SK-N-SH (cell line): Measurements from ENCODE around the gene SYT13.

Experiments used
- CTCF ChIP-seq: fragments of 200-600 bp; sonication (generic); IDR thresholded peaks from 2 replicates; pipeline ENCODE4 v1.6.1; 2017; ENCODE audit warnings: antibody characterized with exemption, mild to moderate bottlenecking, moderate library complexity
- EZH2phosphoT487 ChIP-seq: fragments of 200-600 bp; sonication (generic); IDR thresholded peaks from 2 replicates; pipeline ENCODE4 v1.6.1; 2017; ENCODE audit warnings: low read depth, mixed run types, mild to moderate bottlenecking, antibody characterized with exemption, moderate library complexity, borderline replicate concordance
- FOXJ3 ChIP-seq: sonication (generic); formaldehyde crosslinking; IDR thresholded peaks from 2 replicates; pipeline ENCODE4 v1.5.1; 2020; ENCODE audit warnings: mild to moderate bottlenecking, missing genetic modification reagents
- FOXM1 ChIP-seq: IDR thresholded peaks from 2 replicates; pipeline ENCODE4 v1.4.0; 2012; ENCODE audit warnings: low read depth, mild to moderate bottlenecking
- MAX ChIP-seq: IDR thresholded peaks from 2 replicates; pipeline ENCODE4 v1.4.0; 2012; ENCODE audit warnings: low read depth
- RAD21 ChIP-seq: IDR thresholded peaks from 2 replicates; pipeline ENCODE4 v1.6.1; 2012; ENCODE audit warnings: mild to moderate bottlenecking, low read length
- SIN3A ChIP-seq: IDR thresholded peaks from 2 replicates; pipeline ENCODE4 v1.6.1; 2012; ENCODE audit warnings: low read depth, mild to moderate bottlenecking, low read length, moderate library complexity, borderline replicate concordance
- TAF1 ChIP-seq: IDR thresholded peaks from 2 replicates; pipeline ENCODE4 v1.6.1; 2012; ENCODE audit warnings: low read depth, mild to moderate bottlenecking, low read length, moderate library complexity, borderline replicate concordance
- TCF12 ChIP-seq: IDR thresholded peaks from 2 replicates; pipeline ENCODE4 v1.4.0; 2012
- TEAD4 ChIP-seq: IDR thresholded peaks from 2 replicates; pipeline ENCODE4 v1.4.0; 2012; ENCODE audit warnings: mild to moderate bottlenecking, borderline replicate concordance; ENCODE audit not compliant: insufficient read depth
- YY1 ChIP-seq: IDR thresholded peaks from 2 replicates; pipeline ENCODE4 v1.4.0; 2012; ENCODE audit warnings: low read depth, mild to moderate bottlenecking

- no peak for TF ChIP-seq RAD21
- TF ChIP-seq YY1 = no peak
- TF ChIP-seq FOXM1 = no peak
- TF ChIP-seq CTCF = no peak
- no peak for TF ChIP-seq EZH2phosphoT487
- no peak for TF ChIP-seq MAX
- TF ChIP-seq TCF12 = no peak
- no peak for TF ChIP-seq SIN3A
- TF ChIP-seq TAF1 = no peak
- no peak for TF ChIP-seq TEAD4
- no peak for TF ChIP-seq FOXJ3 (CRISPR knock-in tag)
These were observed 40.7 kb downstream of the SYT13 start for GRCh38 chr11:45245218-45246045.
